GM10847 (cell line): ENCODE data around the gene C2CD4D.

Experiments used
- POLR2A ChIP-seq: IDR thresholded peaks from 2 replicates; pipeline ENCODE4 v1.6.1; 2011; ENCODE audit not compliant: insufficient read length; ENCODE audit errors: extremely low read depth

Gene C2CD4D

GRCh38 chr1:151839457-151840403 is at the start of gene C2CD4D:
C2CD4D (minus strand) TSS chr1:151839820; CDS start chr1:151838989, 831 bp downstream.
- no peak for TF ChIP-seq POLR2A

GRCh38 chr1:151888972-151889570 is 49.5 kb upstream of the C2CD4D start:
- no peak for TF ChIP-seq POLR2A

GRCh38 chr1:151887028-151887427 is 47.4 kb upstream of the C2CD4D start:
- TF ChIP-seq POLR2A: no peak

- no peak for TF ChIP-seq POLR2A
These were observed 45.9 kb upstream of the C2CD4D start for GRCh38 chr1:151885479-151885878.

GRCh38 chr1:151882466-151882865 is 42.8 kb upstream of the C2CD4D start:
- TF ChIP-seq POLR2A: no peak

GRCh38 chr1:151881479-151881878 is 41.9 kb upstream of the C2CD4D start:
- no peak for TF ChIP-seq POLR2A

GRCh38 chr1:151875419-151876097 is 35.9 kb upstream of the C2CD4D start:
- TF ChIP-seq POLR2A: no peak

GRCh38 chr1:151871284-151872030 is 31.8 kb upstream of the C2CD4D start:
- TF ChIP-seq POLR2A: no peak

GRCh38 chr1:151868486-151868885 is 28.9 kb upstream of the C2CD4D start:
- TF ChIP-seq POLR2A: no peak

GRCh38 chr1:151867765-151868411 is 28.3 kb upstream of the C2CD4D start:
- no peak for TF ChIP-seq POLR2A

GRCh38 chr1:151867321-151867720 is 27.7 kb upstream of the C2CD4D start:
- TF ChIP-seq POLR2A: no peak

- TF ChIP-seq POLR2A: no peak
These were observed 24.8 kb upstream of the C2CD4D start for GRCh38 chr1:151864411-151864810.

GRCh38 chr1:151862604-151863003 is 23.0 kb upstream of the C2CD4D start:
- TF ChIP-seq POLR2A: no peak

- no peak for TF ChIP-seq POLR2A
These were observed 21.0 kb upstream of the C2CD4D start for GRCh38 chr1:151860504-151861187.
